GM21737 (cell line): ENCODE data around the gene RXFP3.
"Not testable (repeated sequence)": the region's sequence is repeated elsewhere in the genome, so short reads cannot be mapped to it uniquely, and the experiment has no call there.

ENCODE experiments used
- ATAC-seq: cut with Tn5 transposase; IDR thresholded peaks from one replicate; pipeline ENCODE4 v1.9.1; 2021; ENCODE audit warnings: mild to moderate bottlenecking, moderate library complexity; ENCODE audit not compliant: unreplicated experiment

The RXFP3 gene

GRCh38 chr5:33934176-33934575 lies 2.0 kb upstream of the RXFP3 start:
- ATAC-seq, result peak; percentile 19

DNA sequence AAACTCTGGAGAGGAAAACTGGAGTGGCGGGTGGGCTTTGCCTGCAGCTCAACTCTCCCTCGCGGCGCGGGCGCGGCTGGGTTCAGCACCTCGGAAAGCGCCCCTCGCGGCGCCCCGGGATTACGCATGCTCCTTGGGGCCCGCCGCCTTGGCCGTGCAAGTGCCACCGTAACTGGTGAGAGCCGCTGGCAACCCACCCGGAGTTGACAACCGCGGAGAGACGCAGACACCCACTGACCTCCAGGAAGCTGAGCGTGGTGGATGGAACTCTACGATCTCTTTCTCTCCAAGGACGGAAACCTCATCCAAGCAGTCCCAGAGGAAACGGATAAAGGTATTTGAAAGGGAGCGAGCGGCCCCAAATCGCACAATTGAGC lies 194 bp upstream of the RXFP3 start:
- no peak for ATAC-seq

GRCh38 chr5:33937017-33937706 lies 976 bp downstream of the RXFP3 start:
- ATAC-seq, result no peak

DNA sequence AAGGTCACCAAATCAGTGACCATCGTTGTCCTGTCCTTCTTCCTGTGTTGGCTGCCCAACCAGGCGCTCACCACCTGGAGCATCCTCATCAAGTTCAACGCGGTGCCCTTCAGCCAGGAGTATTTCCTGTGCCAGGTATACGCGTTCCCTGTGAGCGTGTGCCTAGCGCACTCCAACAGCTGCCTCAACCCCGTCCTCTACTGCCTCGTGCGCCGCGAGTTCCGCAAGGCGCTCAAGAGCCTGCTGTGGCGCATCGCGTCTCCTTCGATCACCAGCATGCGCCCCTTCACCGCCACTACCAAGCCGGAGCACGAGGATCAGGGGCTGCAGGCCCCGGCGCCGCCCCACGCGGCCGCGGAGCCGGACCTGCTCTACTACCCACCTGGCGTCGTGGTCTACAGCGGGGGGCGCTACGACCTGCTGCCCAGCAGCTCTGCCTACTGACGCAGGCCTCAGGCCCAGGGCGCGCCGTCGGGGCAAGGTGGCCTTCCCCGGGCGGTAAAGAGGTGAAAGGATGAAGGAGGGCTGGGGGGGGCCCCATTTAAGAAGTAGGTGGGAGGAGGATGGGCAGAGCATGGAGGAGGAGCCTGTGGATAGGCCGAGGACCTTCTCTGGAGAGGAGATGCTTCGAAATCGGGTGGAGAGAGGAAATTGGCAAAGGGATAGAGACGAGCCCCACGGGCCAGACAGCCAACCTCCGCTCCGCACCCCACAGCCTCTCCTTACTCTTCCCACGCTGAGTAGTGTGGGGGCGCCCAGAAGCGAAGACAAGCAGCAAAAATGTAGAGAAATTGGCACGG lies 1.7 kb downstream of the RXFP3 start:
- no peak for ATAC-seq

DNA sequence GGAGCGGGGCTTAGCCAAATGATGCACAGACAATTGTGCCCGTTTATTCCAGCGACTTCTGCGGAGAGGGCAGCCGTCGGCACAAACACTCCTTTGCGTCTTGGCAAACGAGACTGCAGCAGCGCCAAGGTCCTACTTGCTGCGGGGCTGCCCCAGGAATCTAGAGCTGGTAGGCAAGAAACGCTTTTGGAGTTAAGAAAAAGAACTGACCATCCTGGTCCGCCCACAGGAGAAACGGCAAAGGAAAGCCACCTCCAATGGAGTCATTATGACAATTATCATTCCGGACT lies 2.3 kb downstream of the RXFP3 start:
- no peak for ATAC-seq

DNA sequence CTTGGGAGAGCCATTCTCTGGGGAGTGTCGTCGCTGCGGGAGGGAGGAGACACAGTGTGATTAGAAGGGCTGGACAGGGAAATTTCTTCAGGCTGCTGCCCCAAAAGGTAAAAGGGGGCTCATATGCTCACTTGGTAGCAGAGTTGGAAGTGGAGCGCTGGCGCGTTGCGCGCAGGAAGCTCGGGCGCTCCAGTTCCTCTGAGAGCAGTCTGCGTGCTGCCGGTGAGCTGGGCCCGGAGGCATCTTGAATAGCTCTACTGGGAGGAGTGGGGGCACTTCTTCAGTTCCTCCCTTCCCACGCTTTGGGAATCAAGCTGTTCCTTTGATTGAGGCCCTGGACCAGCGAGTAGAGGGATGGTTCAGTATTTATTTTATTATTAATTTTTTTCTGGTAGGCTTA lies 2.7 kb downstream of the RXFP3 start:
- ATAC-seq, result no peak

DNA sequence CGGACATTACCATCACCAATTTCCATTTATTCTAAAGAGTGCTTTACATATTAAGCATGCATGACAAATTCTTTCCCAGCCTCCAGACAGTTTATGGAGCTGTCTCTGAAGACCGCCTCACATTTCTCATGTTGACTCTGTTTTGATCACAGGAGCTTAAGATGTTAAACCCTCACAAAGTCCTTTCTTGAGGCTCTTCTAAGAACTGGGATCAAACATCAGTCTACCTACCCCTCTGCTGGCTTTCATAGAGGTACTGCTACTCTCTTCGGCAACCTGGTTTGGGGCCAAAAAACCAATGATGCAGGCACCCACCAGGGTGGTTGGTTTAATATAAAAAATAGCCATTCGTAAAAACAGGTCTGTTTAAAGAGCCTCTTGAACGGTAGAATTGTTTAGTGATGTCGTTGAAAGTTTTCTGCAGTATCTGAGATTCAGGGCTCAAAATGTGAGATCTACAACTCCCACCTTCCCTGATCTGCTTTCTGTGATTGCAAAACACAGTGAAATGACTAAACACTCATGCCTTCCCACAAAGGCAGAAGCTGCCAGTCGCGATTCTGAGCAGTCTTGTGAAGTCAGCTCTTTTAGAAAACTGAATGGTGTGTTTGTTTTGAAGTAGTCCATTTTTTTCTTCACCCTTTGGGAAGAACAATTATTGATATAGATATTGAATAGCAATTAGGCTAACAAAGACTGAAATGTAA lies 3.5 kb downstream of the RXFP3 start:
- ATAC-seq, result no peak

DNA sequence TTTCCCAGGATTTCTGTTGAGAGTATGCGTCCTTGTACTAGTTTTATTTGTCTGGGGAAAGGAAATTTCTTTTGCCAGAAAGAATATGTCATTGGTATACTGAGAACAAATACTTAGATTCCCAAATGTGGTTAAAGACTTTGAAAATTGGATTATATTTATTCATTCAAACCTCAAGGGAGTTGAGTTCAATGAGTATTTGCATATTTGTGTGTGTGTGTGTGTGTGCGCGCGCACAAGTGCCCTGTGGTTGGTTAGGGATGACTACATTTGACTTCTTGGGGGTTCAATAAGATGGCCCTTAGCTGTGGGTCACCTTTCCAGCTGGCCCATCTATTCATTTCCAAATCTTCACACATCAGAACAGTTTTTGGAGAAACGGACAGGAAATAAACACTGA lies 4.9 kb downstream of the RXFP3 start:
- no peak for ATAC-seq

GRCh38 chr5:33944543-33945132 lies 8.5 kb downstream of the RXFP3 start:
- ATAC-seq, result no peak

DNA sequence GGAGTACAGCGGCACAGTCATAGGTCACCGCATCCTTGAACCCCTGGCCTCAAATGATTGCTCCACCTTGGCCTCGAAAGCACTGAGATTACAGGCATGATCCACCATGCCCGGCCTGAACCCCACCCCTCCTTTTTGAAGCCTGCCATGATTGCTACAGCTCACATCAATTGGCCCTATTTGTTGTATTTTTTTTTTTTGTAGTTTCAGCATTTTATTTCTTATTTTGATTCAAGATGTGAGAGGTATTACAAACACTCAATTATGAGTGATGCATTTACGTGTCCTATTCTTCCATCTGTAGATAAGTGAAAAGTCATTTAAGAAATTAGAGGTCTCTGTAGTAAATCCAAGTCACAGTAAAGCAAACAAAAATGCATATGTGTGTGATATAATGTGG lies 16.0 kb downstream of the RXFP3 start:
- ATAC-seq, result not testable (repeated sequence)

GRCh38 chr5:33957577-33958150 lies 21.5 kb downstream of the RXFP3 start:
- ATAC-seq, result no peak

- no peak for ATAC-seq
These were observed 22.0 kb downstream of the RXFP3 start for GRCh38 chr5:33958176-33958575.

GRCh38 chr5:33964132-33964700 lies 28.0 kb downstream of the RXFP3 start:
- no peak for ATAC-seq

DNA sequence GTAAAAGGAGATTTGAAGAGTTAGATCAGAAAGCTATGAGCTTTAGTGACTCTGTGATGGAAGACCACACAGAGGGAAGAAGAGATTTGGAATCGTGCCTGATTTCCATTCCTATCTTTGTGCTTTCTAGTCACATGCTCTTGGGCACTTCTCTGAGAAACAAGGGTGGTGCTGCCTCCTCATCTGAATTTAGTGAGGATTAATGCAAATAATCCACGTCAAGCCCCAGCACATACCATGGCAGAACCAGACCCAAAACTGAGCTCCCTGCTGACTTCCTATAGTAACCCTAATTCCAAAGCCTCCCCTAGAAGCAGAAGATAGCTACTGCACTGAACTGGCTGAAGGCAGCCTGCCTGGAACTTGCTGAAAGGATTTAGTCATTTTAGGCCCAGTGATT lies 30.6 kb downstream of the RXFP3 start:
- ATAC-seq, result no peak

DNA sequence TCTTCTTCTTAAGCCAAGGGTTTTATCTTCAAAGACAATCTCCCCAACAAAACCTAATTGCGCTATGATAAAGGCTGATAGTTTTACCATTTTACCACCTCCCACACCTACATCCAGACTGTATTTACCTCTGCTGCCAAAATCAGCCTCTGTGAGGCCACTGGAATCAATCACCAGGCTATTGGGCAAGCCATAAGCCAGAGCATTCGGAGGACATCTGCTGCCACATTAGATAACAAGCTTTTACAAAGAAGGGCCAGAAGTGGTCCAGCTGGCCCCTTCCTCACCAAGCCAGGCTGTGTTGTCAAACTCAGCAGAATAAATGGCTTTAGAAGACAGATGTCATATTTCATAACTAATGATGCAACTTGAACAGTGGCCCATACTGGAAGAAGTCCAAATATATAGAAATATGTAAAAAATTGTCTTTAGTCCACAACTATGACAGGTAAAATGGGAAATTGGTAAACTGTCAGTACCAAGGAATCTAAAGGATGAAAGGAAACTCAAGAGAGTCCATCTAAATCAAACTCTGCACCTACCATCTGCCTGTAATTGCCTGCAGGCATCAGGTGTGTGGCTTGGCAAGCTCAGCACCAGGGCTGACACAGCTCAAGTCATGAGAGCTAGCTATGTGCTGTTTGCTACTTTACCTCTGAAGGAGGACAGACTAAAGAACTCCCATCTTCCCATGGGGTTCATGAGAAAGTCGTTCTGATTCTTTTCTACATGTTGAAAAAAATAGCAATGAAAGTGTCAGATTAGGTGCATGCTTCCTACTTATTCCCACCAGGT lies 32.2 kb downstream of the RXFP3 start:
- ATAC-seq, result no peak

GRCh38 chr5:33969572-33970452 lies 33.6 kb downstream of the RXFP3 start:
- no peak for ATAC-seq

DNA sequence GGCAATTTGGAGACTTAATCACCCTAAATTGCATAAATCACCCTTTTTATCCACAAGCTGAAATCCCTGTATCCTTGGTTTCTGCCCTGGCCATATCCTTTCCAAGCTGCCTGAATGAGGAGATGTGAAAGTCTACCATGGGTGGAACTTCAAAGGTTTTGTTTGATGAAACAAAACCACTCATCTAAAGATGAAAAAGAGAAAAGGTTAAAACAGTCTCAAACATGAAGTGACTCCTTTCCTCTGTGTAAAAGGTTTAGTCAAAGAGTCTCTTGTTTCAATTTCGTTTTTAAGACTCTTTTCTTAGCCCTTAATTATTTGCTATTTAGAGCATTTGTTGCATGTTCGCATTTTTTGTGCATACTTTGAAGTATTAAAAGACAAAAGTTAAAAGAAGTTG lies 37.1 kb downstream of the RXFP3 start:
- ATAC-seq, result no peak

DNA sequence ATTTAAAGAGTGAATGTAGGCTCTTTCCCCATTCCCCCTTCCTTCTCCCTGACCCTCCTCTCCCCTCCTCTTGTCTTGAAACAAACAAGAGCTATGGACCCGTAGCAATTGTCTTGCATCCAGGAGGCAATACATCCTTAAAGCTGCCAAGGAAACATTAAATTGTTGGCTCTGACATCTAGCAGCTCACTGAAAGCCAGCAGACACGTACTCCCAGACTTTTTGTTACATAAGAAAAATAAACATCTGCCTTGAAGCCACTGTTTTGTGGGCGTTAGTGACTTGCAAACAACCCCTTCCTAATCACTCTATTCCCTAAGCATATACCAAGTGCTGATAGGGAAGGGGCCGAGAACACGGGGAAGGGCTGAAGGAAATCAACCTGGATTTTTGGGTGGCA lies 39.7 kb downstream of the RXFP3 start:
- no peak for ATAC-seq

- no peak for ATAC-seq
These were observed 40.1 kb downstream of the RXFP3 start for GRCh38 chr5:33976307-33976706.
